H1 (cell line): ENCODE data around the gene KIAA1755. TPM values are rescaled to one million over a fixed set of nuclear protein-coding genes. Genes with fewer than 3 reads are reported as not detected.

Experiments used
- BACH1 ChIP-seq: IDR thresholded peaks from 2 replicates; pipeline ENCODE4 v1.6.1; 2012; ENCODE audit warnings: low read length, improper control_type of control experiment
- GTF2F1 ChIP-seq: IDR thresholded peaks from 2 replicates; pipeline ENCODE4 v1.6.1; 2012; ENCODE audit warnings: low read depth, low read length, improper control_type of control experiment, borderline replicate concordance
- RFX5 ChIP-seq: IDR thresholded peaks from 2 replicates; pipeline ENCODE4 v1.6.1; 2011; ENCODE audit warnings: low read depth, low read length, improper control_type of control experiment, borderline replicate concordance
- polyA plus RNA-seq, 7 experiments: library from polyadenylated mRNA; depleted of rRNA in 3 of 7; stranded (reverse) in 5 of 7; unstranded in 2 of 7; fragments of >200 nt in 5 of 7; fragments of 200-250 nt in 2 of 7; gene quantifications; 1 replicate in 5 of 7; 2 replicates in 1 of 7; 4 replicates in 1 of 7; pipeline versions ENCODE4 v1.2.1 to v1.2.3, GENCODE V29; 2011 to 2013; ENCODE audit warnings: missing spikeins in 2 of 7, mixed read lengths in 2 of 7
- total RNA-seq: library from RNA; stranded (reverse); fragmentation: NEBNext Ultra II Directional; extraction: Animal tissue kit (Norgen Biotek cat#: 25700); gene quantifications from 2 replicates; pipeline ENCODE4 v1.2.1, GENCODE V29; 2021
- TF ChIP-seq, protein P1 (sequence below): IDR thresholded peaks from 2 replicates; pipeline ENCODE4 v1.6.1; 2012; ENCODE audit warnings: inconsistent platforms

Gene KIAA1755
- total and polyA plus RNA-seq, 2 of the 8 experiments (the other 6 are each of a cell fraction or from before 2014, with no cell fraction given): 0.23 TPM; not detected in 1

DNA sequence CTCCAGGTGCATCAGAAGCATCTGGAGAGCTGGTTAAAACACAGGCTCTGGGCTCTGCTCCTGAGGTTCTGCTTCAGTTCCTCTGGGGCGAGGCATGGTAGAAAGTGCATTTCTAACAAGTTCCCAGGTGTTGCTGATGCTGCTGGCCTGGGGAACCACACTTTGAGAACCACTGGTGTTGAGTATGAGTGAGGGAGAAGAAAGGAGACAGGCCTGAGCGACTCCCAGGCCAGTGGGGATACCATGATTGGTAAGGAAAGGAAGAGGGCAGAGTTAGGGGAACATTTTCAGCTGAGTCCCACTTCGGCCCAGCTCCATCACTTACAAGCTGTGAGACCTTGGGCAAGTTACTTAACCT lies 36.8 kb downstream of the KIAA1755 start (continued):
- no peak for TF ChIP-seq RFX5
- no peak for TF ChIP-seq BACH1
- no peak for TF ChIP-seq GTF2F1
- TF ChIP-seq, protein P1, sequence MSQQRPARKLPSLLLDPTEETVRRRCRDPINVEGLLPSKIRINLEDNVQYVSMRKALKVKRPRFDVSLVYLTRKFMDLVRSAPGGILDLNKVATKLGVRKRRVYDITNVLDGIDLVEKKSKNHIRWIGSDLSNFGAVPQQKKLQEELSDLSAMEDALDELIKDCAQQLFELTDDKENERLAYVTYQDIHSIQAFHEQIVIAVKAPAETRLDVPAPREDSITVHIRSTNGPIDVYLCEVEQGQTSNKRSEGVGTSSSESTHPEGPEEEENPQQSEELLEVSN: no peak
